HFF-Myc (cell line): ENCODE measurements around the gene SEMA3G.

ENCODE experiments used
- DNase-seq: peaks from one replicate; pipeline ENCODE4 v3.0.0-alpha.2; 2011; ENCODE audit warnings: low read depth; ENCODE audit errors: extremely low read depth
- H3K4me3 ChIP-seq: replicated peaks from 2 replicates; pipeline ENCODE4 v1.5.1; 2011; ENCODE audit warnings: low read depth, mild to moderate bottlenecking, control low read depth, low read length
- TF ChIP-seq, protein P1 (sequence below): IDR thresholded peaks from 2 replicates; pipeline ENCODE4 v1.5.1; 2012; ENCODE audit warnings: mild to moderate bottlenecking, low read depth, low read length, control low read depth; ENCODE audit errors: missing control alignments

SEMA3G gene

DNA sequence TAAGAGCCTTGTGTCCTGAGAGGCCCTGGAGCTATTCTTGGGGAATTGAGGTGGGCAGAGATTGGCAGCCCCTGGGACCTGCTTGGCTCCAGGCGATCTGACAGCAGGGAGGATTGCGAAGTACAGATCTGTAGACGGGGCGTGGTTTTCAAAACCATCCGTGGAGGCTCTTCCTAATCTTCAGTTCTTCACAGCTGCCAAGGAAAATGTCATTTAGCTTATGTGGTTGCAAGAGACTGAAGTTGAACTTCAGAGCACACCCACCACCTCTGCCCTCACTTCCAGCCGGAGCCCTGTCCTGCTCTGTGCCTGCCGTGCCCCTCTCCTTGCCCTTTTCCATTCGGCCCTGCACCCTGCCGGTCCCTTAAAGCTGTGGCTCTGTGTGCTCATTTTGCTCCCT, 23.4 kb upstream of the SEMA3G start:
- H3K4me3 ChIP-seq = no peak overlapping the region
- TF ChIP-seq, protein P1, sequence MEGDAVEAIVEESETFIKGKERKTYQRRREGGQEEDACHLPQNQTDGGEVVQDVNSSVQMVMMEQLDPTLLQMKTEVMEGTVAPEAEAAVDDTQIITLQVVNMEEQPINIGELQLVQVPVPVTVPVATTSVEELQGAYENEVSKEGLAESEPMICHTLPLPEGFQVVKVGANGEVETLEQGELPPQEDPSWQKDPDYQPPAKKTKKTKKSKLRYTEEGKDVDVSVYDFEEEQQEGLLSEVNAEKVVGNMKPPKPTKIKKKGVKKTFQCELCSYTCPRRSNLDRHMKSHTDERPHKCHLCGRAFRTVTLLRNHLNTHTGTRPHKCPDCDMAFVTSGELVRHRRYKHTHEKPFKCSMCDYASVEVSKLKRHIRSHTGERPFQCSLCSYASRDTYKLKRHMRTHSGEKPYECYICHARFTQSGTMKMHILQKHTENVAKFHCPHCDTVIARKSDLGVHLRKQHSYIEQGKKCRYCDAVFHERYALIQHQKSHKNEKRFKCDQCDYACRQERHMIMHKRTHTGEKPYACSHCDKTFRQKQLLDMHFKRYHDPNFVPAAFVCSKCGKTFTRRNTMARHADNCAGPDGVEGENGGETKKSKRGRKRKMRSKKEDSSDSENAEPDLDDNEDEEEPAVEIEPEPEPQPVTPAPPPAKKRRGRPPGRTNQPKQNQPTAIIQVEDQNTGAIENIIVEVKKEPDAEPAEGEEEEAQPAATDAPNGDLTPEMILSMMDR = no peak
- no peak for DNase-seq

DNA sequence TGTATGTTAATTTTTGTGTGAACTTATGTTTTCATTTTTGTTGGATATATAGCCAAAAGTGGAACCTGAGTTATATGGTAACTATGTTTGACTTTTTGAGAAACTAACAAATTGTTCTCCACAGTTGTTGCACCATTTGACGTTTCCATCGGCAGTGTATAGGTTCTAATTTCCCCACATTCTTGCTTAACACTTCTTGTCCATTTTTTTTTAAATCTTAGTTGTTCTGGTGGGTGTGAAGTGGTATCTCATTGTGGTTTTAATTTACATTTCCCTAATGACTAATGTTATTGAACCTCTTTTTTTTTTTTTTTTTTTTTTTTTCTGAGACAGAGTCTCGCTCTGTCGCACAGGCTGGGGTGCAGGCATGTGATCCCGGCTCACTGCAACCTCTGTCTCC, 18.5 kb upstream of the SEMA3G start:
- no peak overlapping the region for H3K4me3 ChIP-seq
- DNase-seq = no peak
- TF ChIP-seq, protein P1 = no peak

DNA sequence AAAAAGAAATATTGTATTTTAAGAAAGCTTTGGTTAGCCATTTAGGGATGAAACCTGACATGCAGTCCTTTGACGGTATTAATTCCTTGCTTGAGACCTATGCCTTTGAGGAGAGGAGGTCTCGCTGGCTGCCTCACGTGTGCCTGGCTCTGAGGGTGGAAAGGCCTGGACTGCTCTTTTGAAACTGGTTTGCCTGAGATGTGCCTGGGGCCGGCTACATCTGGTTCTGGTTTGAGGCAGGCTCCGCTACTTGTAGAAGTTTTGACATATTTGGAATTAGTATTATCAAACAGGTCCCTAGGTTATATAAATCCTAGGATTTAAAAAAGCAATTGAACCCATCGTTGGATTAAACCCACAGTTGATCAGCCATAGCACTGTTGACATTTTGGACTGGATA, 17.0 kb upstream of the SEMA3G start:
- TF ChIP-seq, protein P1 = no peak
- no peak overlapping the region for H3K4me3 ChIP-seq
- DNase-seq = no peak

DNA sequence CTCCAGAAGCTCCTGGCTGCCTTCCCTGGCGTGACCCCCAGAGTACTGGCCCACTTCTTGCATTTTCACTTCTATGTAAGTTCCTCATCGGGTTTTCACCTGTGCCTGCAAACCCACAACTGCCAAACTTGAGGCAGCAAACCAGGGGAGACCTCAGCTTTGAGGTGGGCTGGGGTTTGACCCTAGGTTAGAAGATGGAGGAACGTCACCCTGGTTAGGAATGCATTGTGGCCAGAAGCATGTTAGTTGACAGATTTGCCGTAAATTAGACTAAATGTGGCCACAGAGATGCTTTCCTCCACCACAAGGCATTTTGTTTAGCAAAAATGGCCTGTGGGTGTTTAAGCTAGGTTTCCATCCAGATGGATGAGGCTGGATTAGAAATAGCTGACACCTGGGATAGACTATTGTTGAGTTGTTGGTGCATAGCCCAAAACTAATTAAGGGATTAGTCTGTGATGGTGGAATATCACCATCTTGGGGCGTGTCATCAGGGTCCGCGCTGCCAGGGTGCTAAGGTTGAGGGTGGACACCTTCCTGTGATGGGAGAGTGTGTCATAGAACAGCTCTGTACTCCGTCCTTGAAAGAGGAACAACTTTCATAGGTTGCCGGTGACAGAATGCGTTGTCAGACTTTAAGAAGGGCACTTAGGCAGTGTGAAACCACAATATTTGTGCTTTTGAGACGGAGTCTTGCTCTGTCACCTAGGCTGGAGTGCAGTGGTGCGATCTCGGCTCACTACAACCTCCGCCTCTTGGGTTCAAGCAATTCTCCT, 14.1 kb upstream of the SEMA3G start:
- TF ChIP-seq, protein P1 = no peak

DNA sequence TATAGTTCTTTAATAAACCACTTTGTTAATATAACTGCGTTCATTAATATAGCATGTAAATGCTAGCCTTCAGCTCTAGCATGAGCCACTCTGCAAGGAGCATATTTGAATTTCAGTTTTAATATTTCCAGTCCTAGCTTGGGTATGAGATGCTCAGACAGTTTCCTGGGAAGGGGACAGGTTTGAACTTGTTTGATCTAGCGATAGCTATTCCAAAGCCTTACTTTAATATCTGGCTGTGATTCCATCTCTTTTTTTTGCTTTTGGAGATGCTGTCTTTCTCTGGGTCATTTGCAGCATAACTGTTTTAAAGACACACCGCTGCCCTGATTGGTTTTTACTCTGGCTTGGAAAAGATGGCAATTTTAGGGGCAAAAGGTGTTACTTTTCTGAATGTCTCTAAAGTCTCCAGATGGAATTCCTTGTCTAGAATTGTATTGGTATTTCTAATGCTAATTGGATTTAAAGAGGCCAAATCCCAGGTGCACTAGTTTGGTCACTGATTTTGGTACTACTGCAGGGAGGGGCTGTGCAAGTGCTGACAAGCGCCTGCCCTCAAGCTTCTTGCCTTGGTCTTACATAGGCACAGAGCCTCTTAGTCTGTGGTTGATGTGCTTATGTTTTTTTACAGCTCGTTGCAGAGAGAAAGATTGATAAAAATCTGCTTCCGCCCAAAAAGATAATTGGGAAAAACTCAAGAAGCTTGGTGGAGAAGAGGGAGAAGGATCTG, 13.3 kb upstream of the SEMA3G start:
- H3K4me3 ChIP-seq = no peak overlapping the region
- TF ChIP-seq, protein P1 = no peak
- DNase-seq = no peak

More for the DNA sequence above, 14.1 kb upstream of the SEMA3G start:
- DNase-seq = no peak
- H3K4me3 ChIP-seq = no peak overlapping the region

DNA sequence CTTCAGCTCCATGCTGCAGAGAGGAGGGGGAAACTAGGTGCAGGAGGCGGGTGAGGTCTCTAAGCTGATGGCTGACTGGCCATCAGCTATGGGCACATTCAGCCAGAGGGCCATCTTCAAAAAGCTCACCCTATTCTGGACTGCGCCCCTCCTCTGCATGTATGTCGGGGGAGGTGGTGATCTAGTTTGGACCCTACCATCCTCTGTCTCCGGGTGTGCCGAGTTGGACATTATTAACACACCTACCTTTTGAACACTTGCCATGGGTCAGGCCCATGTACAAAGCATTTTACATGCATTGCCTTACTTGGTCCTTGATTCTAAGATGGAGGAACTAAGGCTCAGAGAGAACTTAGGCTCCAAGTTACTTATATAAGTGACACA, 11.9 kb upstream of the SEMA3G start:
- DNase-seq = no peak
- H3K4me3 ChIP-seq = peak overlapping the region; percentile 89
- TF ChIP-seq, protein P1 = no peak
